Fibroblast of lung (primary cell): ENCODE results near the gene TTC33. TPM values are rescaled to one million over a fixed set of nuclear protein-coding genes. Genes with fewer than 3 reads are reported as not detected.

ENCODE experiments used
- DNase-seq, 2 donors: peaks; one replicate each; pipeline versions ENCODE4 v3.0.0 to v3.0.0-alpha.2; 2010; ENCODE audit warnings: low read depth in 2 of 2
- H2AFZ ChIP-seq: 2 replicates; pipeline ENCODE4 v1.5.1; 2012; ENCODE audit warnings: low read length, control low read depth, inconsistent platforms
- H3K27ac ChIP-seq: 2 replicates; pipeline ENCODE4 v1.5.1; 2011; ENCODE audit warnings: low read length, control low read depth; ENCODE audit not compliant: insufficient read depth
- H3K27me3 ChIP-seq: 2 replicates; pipeline ENCODE4 v1.5.1; 2011; ENCODE audit warnings: mild to moderate bottlenecking, low read length; ENCODE audit not compliant: control insufficient read depth, insufficient read depth
- H3K36me3 ChIP-seq: 2 replicates; pipeline ENCODE4 v1.5.1; 2011; ENCODE audit warnings: low read length; ENCODE audit not compliant: control insufficient read depth, insufficient read depth
- H3K4me1 ChIP-seq: 2 replicates; pipeline ENCODE4 v1.5.1; 2011; ENCODE audit warnings: low read length; ENCODE audit not compliant: control insufficient read depth, insufficient read depth; ENCODE audit errors: extremely low read depth
- H3K4me2 ChIP-seq: 2 replicates; pipeline ENCODE4 v1.5.1; 2011; ENCODE audit warnings: low read length, control low read depth; ENCODE audit not compliant: insufficient read depth; ENCODE audit errors: extremely low read depth
- H3K4me3 ChIP-seq, 4 experiments: fragments of 200-600 bp in 1 of 4; sonication (generic) in 1 of 4; replicated peaks in 1 of 4; 2 replicates each; pipeline ENCODE4 v1.5.1; 2011 to 2016; ENCODE audit warnings: low read length in 4 of 4, low read depth in 3 of 4, mild to moderate bottlenecking in 3 of 4, control low read depth in 2 of 4, inconsistent platforms in 1 of 4, mixed read lengths in 1 of 4; ENCODE audit not compliant: insufficient read depth in 1 of 4; ENCODE audit errors: control extremely low read depth in 1 of 4
- H3K79me2 ChIP-seq: 2 replicates; pipeline ENCODE4 v1.5.1; 2012; ENCODE audit warnings: mild to moderate bottlenecking, low read length, inconsistent platforms; ENCODE audit not compliant: control insufficient read depth, insufficient read depth
- H3K9ac ChIP-seq: 2 replicates; pipeline ENCODE4 v1.5.1; 2011; ENCODE audit warnings: mild to moderate bottlenecking, low read length, control low read depth; ENCODE audit not compliant: insufficient read depth
- H3K9me3 ChIP-seq: 2 replicates; pipeline ENCODE4 v1.5.1; 2012; ENCODE audit warnings: low read depth, low read length; ENCODE audit not compliant: control insufficient read depth, insufficient read depth
- H4K20me1 ChIP-seq: 2 replicates; pipeline ENCODE4 v1.5.1; 2011; ENCODE audit warnings: low read length; ENCODE audit not compliant: control insufficient read depth, insufficient read depth; ENCODE audit errors: extremely low read depth
- CTCF ChIP-seq, 2 donors: IDR thresholded peaks in 1 of 2; conservative IDR thresholded peaks in 1 of 2; 1 replicate in 1 of 2; 2 replicates in 1 of 2; pipeline ENCODE4 v1.5.1; 2011 to 2012; ENCODE audit warnings: low read length in 2 of 2, control low read depth in 1 of 2, inconsistent platforms in 1 of 2, low read depth in 1 of 2, mild to moderate bottlenecking in 1 of 2
- EZH2 ChIP-seq: IDR thresholded peaks from 2 replicates; pipeline ENCODE4 v1.5.1; 2012; ENCODE audit warnings: low read length, control low read depth, mild to moderate bottlenecking; ENCODE audit errors: missing control alignments
- polyA plus RNA-seq, 2 donors: library from polyadenylated mRNA; depleted of rRNA in 1 of 2; stranded (reverse) in 1 of 2; unstranded in 1 of 2; fragments of >200 nt; gene quantifications; 2 replicates each; pipeline ENCODE4 v1.2.1, GENCODE V29; 2011 to 2012; ENCODE audit warnings: missing spikeins in 1 of 2
- total RNA-seq: library from RNA; depleted of rRNA; stranded (reverse); fragments of >200 nt; gene quantifications from 2 replicates; pipeline ENCODE4 v1.2.1, GENCODE V29; 2014

The TTC33 gene
- total and polyA plus RNA-seq, 2 donors (not counting 1 experiment from before 2014, with no cell fraction given): 8.7 to 16.3 TPM

GRCh38 chr5:40601198-40601868 is 154.4 kb downstream of the TTC33 start:
- no peak for TF ChIP-seq CTCF (conservative IDR thresholded peaks at IDR 0.05 in 1 of 2, IDR thresholded peaks at IDR 0.05 in 1 of 2; ENCODE audit: low read depth in 1 of 2, low read length in 2 of 2)
- no peak for TF ChIP-seq EZH2
- H2AFZ ChIP-seq: no peak overlapping the region
- no peaks in the 10 kb centered on the region for H3K9me3 ChIP-seq

GRCh38 chr5:40600383-40600782 is 155.4 kb downstream of the TTC33 start:
- H3K27me3 ChIP-seq: no peaks in the 10 kb centered on the region
- no peaks in the 10 kb centered on the region for H3K9me3 ChIP-seq
- no peak for DNase-seq
- no peak overlapping the region for H3K4me3 ChIP-seq
- no peaks in the 10 kb centered on the region for H3K36me3 ChIP-seq
- no peaks in the 10 kb centered on the region for H4K20me1 ChIP-seq
- no peaks in the 10 kb centered on the region for H3K4me1 ChIP-seq
- no peak overlapping the region for H3K4me2 ChIP-seq
- no peak overlapping the region for H2AFZ ChIP-seq
- TF ChIP-seq CTCF (conservative IDR thresholded peaks at IDR 0.05 in 1 of 2, IDR thresholded peaks at IDR 0.05 in 1 of 2; ENCODE audit: low read depth in 1 of 2, low read length in 2 of 2) (no peak), EZH2 (no peak)
- no peak overlapping the region for H3K27ac ChIP-seq
- no peaks in the 10 kb centered on the region for H3K79me2 ChIP-seq
- no peak overlapping the region for H3K9ac ChIP-seq

More at GRCh38 chr5:40601198-40601868, 154.4 kb downstream of the TTC33 start:
- no peaks in the 10 kb centered on the region for H3K27me3 ChIP-seq
- no peak overlapping the region for H3K9ac ChIP-seq
- no peaks in the 10 kb centered on the region for H4K20me1 ChIP-seq
- DNase-seq: no peak
- H3K36me3 ChIP-seq: no peaks in the 10 kb centered on the region
- no peak overlapping the region for H3K4me3 ChIP-seq
- no peaks in the 10 kb centered on the region for H3K79me2 ChIP-seq
- no peak overlapping the region for H3K4me2 ChIP-seq
- H3K4me1 ChIP-seq: no peaks in the 10 kb centered on the region
- H3K27ac ChIP-seq: no peak overlapping the region

- TF ChIP-seq CTCF (conservative IDR thresholded peaks at IDR 0.05 in 1 of 2, IDR thresholded peaks at IDR 0.05 in 1 of 2; ENCODE audit: low read depth in 1 of 2, low read length in 2 of 2) (no peak), EZH2 (no peak)
- Histone ChIP-seq H3K4me2 (no peak overlapping the region), H3K79me2 (no peaks in the 10 kb centered on the region), H3K27me3 (no peaks in the 10 kb centered on the region), H3K4me1 (peaks cover under 1% of the 10 kb centered on the region), H2AFZ (no peak overlapping the region), H3K4me3 (no peak overlapping the region), H4K20me1 (no peaks in the 10 kb centered on the region), H3K36me3 (no peaks in the 10 kb centered on the region), H3K27ac (no peak overlapping the region), H3K9ac (no peak overlapping the region), H3K9me3 (no peaks in the 10 kb centered on the region)
- no peak for DNase-seq
Observed at GRCh38 chr5:40599676-40600075, 156.1 kb downstream of the TTC33 start.
